Stomach (tissue), 4 donors: ENCODE results near the gene TGFB1.

Experiments used
- EP300 ChIP-seq: sonication (generic); formaldehyde crosslinking; IDR thresholded peaks from one replicate; pipeline ENCODE4 v1.6.1; 2017; ENCODE audit warnings: antibody characterized with exemption
- POLR2A ChIP-seq, 4 donors: fragments of 450-650 bp; IDR thresholded peaks; one replicate each; pipeline ENCODE4 v1.6.1; 2016; ENCODE audit warnings: antibody characterized with exemption in 4 of 4, control low read depth in 2 of 4, mild to moderate bottlenecking in 1 of 4, moderate library complexity in 1 of 4
- TF ChIP-seq, protein P1 (sequence below), 7 experiments: fragments of 450-650 bp in 4 of 7; fragments of 200-600 bp in 3 of 7; sonication (generic) in 3 of 7; IDR thresholded peaks; one replicate each; pipeline ENCODE4 v1.5.1; 2016 to 2019; ENCODE audit warnings: antibody characterized with exemption in 7 of 7, control low read depth in 2 of 7, mild to moderate bottlenecking in 1 of 7

DNA sequence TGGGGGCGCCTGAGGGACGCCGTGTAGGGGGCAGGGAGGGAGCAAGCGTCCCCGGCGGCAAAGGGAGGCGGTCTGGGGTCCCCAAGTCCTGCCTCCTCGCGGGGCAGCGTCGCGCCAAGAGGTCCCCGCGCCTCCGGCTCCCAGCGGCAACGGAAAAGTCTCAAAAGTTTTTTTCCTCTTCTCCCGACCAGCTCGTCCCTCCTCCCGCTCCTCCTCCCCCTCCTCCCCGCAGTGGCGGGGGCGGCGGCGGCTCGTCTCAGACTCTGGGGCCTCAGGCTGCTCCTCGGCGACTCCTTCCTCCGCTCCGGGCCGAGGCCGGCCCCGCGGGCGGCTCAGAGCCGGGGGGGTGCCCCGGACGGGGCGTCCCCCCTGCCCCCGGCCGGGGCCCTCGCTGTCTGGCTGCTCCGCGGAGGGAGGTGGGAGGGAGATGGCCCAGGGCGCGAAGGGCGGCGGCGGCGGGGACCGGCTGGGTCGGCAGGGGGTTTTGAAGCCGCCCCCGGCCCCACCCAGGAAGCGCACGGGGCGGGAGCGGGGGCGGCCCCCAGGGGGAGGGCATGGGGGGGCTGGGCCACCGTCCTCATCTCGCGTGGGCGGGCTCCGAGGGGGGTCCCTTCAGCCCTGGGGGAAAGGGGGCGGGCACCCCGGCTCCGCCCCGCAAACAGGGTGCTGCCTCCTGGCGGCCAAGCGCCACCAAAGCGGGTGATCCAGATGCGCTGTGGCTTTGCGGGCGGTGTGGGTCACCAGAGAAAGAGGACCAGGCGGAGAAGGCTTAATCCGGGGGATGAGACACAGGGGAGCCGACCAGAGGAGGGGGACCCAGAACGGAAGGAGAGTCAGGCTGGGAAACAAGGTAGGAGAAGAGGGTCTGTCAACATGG is at the start of gene TGFB1:
- TF ChIP-seq POLR2A (IDR thresholded peaks at IDR 0.05) (no peak), EP300 (no peak)
- TF ChIP-seq, protein P1, sequence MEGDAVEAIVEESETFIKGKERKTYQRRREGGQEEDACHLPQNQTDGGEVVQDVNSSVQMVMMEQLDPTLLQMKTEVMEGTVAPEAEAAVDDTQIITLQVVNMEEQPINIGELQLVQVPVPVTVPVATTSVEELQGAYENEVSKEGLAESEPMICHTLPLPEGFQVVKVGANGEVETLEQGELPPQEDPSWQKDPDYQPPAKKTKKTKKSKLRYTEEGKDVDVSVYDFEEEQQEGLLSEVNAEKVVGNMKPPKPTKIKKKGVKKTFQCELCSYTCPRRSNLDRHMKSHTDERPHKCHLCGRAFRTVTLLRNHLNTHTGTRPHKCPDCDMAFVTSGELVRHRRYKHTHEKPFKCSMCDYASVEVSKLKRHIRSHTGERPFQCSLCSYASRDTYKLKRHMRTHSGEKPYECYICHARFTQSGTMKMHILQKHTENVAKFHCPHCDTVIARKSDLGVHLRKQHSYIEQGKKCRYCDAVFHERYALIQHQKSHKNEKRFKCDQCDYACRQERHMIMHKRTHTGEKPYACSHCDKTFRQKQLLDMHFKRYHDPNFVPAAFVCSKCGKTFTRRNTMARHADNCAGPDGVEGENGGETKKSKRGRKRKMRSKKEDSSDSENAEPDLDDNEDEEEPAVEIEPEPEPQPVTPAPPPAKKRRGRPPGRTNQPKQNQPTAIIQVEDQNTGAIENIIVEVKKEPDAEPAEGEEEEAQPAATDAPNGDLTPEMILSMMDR (IDR thresholded peaks at IDR 0.05): peak in 5 of 7 experiments; percentile 66 to 94 (median 83)
